LoVo (cell line): ENCODE measurements around the gene LRP2BP.
"Not testable (repeated sequence)": the region's sequence is repeated elsewhere in the genome, so short reads cannot be mapped to it uniquely, and the experiment has no call there.

ENCODE experiments used
- DNase-seq: peaks from one replicate; pipeline ENCODE4 v3.0.0-alpha.2; 2016; ENCODE audit warnings: low spot score

Gene LRP2BP

DNA sequence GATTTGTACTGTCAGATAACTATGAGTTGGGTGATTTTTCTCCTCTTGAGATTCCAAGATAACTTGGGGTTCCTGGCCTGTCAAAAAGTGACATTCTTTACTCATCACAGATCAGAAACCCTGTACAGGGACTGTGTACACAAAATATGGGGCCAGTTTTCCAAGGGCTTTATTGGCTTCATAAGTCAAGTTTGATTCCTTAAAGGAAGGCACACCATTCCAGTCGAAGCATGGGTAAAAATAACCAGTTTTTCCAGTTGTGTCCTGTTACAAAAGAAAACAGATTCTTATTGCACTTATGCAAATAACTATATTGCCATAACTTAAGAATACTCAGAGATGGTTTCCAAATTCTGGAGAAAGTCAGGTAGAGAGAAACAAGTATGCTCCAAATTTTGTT lies 70.0 kb downstream of the LRP2BP start:
- not testable (repeated sequence) for DNase-seq

DNA sequence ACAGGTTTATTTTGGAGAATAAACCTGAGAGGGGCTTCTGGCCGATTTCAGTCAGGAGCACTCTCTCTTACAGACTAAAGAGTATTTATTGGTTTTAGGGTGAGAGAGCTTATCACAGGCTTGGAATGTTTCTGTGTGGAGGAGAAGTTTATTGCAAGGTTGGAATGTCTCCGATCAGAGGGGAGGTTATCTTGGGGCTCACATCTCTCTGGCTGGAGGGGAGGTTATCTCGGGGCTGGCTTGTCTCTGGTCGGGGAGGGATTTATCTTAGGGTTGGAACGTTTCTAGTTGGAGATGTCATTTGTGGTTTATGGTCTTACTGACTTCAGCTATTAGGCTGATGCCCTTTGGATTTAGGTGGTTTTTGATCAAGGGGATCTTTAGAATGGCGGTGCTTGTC lies 71.4 kb downstream of the LRP2BP start:
- not testable (repeated sequence) for DNase-seq

- no peak for DNase-seq
These were observed 72.1 kb downstream of the LRP2BP start for GRCh38 chr4:185323606-185324005.

DNA sequence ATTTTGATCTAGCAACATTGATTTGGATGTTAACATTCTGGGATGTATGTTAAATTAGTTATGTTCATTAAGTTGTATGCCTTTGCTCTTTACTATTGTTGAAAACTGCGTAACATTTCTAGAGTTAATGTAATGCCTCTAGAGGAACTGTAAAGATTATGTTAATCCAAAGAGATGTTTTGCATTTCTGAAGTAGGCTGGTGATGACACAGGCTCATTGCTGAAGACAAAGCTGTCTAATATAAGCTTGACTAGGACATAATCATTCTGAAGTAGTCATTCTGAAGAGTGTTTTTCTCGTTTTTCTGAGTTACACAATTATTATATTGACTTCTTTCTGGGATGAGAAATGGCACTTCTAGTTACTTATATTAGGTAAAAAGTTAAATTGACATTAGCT lies 72.9 kb downstream of the LRP2BP start:
- DNase-seq, result no peak

GRCh38 chr4:185318679-185319078 lies 77.0 kb downstream of the LRP2BP start:
- DNase-seq, result no peak

DNA sequence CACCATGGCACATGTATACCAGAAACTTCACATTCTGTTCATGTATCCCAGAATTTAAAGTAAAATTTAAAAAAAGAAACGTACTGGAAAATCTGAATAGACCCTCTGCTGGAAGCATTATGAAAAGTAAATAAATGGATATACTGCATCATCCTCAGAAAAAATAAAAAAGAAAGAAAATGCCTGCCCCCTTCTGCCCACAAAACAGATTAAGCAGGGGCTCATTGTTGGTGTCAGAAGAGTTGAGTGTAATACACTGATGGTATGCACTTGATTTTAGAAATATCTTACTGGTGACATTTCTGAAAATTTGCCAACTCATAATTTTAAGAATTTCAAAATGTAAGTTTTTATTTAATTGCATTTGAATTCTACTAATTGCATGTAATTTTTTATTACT lies 77.8 kb downstream of the LRP2BP start:
- no peak for DNase-seq

GRCh38 chr4:185317462-185317861 lies 78.3 kb downstream of the LRP2BP start:
- DNase-seq, result not testable (repeated sequence)
